Myocyte (in vitro differentiated cells): ENCODE measurements around the gene S100A12. TPM values are rescaled to one million over a fixed set of nuclear protein-coding genes. Genes with fewer than 3 reads are reported as not detected.
"Not testable (repeated sequence)": the region's sequence is repeated elsewhere in the genome, so short reads cannot be mapped to it uniquely, and the experiment has no call there.

ENCODE experiments used
- DNase-seq: peaks from one replicate; pipeline ENCODE4 v3.0.0-alpha.2; 2012; ENCODE audit warnings: low read depth
- total RNA-seq: library from RNA; depleted of rRNA; stranded (reverse); fragments of >200 nt; gene quantifications from 2 replicates; pipeline ENCODE4 v1.2.3, GENCODE V29; 2014

The S100A12 gene
- total RNA-seq, 1 donor from 2014 or later, result not detected

DNA sequence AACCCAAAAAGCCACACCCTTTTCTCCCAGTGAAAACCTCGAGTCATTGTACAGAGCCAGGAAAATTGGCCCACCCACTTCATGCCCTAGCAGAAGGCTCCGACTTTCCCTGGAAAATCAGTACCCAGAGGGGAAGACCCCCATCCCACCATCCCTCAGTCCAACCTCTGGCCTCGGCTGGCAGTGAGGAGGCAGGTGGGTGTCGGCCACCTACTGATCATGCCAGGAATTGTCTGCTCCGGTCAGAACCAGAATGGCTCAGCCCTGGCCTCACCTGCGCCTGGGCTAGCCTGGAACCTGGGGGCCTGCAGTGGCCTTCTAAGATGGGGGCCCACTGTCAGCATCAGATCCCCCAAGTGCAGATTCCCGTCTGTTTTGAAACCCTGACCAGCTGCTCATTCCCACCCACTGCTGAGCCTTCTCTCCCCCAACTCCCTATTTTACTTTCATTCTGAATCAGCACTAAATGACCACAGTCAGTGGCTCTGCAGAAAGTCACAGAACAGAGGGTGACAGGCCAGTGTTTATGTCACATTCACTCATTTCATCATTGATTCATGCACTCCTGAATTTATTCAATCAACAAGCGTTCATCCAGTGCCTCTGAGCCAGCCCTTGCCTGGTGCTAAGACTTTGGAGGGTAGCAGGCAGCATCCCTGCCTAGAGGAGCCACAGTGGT is 20.8 kb downstream of the S100A12 start:
- DNase-seq, result no peak

DNA sequence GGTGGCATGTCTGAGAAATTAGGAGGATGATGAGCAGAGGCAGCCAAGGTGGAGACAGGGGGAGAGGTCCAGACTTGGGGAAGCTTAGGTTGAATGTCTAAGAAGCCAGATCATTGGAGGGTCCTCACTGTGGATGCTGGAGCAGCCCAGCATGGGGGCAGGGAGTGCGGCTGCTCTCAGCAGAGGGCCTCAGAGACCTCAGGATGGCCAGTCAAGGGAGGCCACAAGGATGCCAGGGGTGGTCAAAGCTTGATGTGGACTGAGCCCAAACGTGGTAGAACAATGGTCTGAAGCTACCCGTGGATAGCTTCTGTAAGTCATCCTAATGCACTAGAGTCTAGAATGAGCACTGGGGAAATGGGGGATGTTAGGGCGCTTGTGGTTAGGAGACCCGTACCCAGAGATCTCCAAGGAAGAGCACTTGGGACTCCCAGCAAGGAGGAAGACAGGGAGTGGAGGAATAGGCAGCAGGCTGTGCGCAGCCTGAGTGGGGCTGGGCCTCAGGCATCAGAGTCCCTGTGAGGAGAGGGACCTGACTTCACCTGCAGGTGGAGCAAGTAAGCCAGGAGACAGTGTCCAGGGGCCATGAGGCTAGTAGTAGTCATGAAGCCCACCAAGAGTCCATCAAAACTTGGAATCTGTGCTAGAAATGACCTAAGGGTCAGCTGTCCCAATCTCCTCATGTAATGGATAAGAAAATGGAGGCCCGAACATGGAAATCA is 22.0 kb downstream of the S100A12 start:
- no peak for DNase-seq

DNA sequence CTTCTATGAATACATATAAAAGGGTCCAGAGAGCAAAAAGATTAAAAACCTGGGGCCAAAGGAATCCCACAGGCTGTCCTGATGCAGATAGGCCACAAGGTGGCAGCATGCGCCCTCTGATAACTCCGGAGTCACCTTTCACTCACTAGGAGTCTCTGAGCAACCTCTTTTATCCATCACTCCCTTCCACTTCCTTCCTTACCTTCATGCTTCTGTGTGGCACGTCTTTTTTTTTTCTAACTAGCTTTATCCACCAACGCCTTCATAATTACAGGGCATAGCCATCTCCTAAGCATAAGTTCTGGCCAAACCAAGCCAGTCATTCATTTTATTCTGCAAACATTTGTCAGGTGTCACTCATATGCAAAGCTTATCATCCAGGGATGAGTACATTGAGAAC is 22.9 kb downstream of the S100A12 start:
- peak; percentile 69 for DNase-seq

DNA sequence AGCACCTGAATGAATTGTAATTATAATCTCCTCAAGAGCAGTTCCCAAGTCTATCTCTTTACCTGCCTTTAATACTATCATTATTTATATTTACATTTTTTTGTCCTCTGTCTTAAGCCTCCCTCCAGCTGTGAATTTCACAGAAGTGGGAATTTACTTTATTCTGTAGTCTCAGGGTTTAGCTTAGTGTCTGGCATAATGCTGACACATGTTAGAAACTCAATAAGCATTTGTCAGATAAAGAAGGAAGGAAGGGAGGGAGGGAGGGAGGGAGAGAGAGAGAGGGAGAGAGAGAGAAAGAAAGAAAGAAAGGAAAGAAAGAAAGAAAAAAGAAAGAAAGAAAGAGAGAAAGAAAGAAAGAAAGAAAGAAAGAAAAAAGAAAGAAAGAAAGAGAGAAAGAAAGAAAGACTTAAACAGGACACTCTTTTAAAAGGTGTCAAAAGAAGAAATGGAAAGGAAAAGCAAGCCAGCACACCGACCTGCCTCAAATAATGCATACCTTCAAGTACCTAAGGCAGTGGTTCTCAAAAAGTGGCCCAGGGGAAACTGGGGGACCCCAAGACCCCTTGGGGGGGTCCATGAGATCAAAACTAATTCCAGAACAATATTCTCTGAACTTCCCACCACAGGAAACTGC is 25.0 kb downstream of the S100A12 start:
- DNase-seq, result no peak

DNA sequence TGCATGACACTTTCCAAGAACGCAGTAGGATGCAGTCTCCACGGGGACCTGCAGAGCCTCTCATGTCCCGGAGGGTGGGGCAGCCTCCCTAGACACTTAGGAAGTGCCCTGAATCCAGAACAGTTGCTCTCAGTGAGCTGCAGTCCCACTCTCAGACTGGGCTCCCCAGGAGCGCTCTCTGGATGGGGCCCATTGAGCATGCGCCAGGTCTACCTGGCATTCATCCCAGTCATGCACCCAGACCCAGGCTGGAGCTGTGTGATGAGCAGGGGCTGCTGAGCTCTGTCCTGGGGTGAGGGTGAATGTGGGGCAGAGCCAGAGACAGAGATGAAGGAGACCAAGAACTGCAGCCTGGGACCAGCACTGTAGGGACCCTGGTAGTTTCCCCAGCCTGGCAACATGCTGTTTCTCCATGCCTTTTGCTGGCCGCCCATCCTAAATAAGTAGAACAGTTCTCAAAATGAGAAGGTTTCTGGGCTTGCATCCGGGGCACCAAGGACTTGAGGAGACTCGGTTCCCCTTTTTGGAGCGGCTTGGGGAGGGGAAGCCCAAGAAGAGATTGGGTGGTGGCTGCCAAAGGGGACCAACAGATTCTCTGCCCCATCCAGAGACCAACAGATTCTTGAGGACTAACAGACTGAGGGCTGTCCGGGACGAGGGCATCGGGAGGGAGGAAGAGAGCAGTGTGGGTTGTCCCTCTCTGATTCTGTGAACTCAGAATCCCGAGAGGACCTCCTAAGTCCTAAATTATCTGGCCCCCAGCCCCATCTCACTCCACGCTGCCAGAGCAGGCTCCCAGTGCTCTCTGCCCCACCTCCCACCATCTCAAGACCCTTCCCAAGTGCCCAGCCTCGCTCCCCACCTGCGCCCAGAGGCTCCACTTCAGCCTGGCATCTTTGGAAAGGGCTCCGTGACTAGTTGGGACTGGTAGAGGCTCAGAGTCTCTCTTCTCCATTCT is 25.8 kb downstream of the S100A12 start:
- no peak for DNase-seq

DNA sequence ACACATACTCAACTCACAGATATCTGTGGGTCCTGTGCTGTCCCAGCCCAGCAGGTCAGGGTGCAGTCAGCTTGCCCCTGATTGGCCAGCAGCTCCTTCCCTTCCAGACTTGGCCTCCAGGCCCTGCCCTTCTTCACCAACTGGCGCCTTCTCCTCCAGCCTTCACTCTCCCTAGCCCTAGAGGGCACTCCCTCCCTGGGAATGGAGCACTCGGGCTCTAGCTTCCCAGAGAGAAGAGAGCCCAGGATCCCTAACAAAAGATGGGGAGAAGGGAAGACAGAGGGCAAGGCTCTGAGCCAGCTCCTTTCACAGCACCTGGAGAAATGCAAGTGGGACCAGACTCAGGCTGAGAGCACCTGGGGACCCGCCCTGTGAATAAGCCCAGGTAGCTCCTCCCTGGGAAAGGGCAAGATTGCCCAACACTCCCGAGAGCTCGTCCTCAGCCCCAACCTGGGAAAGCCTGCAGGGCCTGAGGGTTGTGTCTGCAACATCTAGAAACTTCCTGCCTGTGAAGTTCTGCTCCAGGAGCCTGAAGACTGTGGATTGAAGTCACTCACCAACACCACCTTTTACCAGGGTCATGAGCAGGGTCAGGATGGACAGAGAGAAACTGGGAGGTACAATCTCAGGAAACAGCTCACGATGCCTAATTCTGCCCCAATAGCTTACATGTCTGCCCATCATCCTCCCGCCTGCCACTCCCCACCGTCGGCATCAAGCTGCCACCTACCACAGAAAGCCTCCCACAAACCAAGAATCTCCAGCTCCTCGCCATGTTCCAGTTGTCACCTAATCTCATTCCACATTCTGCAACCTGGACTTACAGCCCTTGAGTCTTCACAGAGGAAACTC is 26.7 kb downstream of the S100A12 start, which contains the start of gene PGLYRP4:
TSS of gene PGLYRP4 (minus strand) at position 331 of the 852 bp plus-strand sequence. CDS start 909 bp downstream, outside the sequence.
- DNase-seq, result no peak

DNA sequence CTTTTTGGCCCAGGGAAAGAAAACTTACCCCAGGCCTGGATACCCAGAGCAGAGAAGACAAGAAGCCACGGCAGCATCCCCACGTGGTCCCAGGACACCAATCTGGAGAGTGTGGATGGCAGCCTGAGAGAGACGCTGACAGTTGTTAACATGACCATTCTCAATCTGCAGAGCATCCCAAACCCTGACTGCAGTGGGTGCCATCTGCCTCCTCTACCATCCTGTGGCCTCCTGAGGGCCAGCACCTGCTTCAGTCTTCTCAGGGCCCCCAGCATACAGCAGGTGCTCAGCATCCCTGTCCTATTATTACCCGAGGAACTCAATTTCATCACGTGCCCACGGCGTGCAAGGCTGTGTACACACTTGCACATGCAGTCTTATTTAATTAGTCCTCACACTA is 27.6 kb downstream of the S100A12 start:
- no peak for DNase-seq

DNA sequence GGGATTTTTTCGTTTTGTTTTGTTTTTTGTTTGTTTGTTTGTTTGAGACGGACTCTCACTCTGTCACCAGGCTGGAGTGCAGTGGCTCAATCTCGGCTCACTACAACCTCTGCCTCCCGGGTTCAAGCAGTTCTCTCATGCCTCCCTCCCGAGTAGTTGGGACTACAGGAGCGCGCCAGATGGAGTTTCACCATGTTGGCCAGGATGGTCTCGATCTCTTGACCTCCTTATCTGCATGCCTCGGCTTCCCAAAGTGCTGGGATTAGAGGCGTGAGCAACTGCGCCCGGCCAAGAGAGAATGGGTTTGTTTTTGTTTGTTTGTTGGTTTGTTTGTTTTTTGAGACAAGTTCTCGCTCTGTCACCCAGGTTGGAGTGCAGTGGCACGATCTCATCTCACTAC is 28.4 kb downstream of the S100A12 start:
- not testable (repeated sequence) for DNase-seq

DNA sequence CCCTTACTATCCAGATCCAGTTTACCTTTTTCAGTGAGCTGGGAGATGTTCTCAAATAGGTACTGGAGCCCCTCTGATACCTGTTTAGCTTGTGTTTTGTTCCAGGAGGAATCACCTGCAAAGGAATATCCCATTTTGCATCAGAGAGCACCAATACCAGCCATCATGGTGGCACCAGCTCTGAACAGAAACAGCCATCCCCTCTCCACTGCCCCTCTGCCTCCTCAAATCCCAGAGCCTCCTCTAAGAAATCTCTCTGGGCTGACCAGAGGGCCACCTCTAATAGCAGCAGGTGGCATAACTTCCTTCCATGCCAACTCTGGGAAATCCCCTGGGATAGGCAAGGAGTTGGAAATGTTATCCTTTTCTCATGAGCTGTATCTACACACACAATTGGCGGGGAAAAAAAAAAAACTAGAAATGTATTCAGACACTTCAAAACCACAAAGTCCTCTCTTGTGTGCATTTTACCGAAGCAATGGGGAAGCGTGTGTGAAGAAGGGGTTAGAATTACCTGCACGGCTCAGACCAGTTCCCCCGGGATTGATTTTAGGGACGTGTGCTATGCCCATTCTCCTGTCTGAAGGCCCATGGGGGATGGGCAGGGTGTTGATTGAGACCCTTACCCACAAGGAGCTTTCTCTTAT is 29.2 kb downstream of the S100A12 start:
- DNase-seq, result no peak

DNA sequence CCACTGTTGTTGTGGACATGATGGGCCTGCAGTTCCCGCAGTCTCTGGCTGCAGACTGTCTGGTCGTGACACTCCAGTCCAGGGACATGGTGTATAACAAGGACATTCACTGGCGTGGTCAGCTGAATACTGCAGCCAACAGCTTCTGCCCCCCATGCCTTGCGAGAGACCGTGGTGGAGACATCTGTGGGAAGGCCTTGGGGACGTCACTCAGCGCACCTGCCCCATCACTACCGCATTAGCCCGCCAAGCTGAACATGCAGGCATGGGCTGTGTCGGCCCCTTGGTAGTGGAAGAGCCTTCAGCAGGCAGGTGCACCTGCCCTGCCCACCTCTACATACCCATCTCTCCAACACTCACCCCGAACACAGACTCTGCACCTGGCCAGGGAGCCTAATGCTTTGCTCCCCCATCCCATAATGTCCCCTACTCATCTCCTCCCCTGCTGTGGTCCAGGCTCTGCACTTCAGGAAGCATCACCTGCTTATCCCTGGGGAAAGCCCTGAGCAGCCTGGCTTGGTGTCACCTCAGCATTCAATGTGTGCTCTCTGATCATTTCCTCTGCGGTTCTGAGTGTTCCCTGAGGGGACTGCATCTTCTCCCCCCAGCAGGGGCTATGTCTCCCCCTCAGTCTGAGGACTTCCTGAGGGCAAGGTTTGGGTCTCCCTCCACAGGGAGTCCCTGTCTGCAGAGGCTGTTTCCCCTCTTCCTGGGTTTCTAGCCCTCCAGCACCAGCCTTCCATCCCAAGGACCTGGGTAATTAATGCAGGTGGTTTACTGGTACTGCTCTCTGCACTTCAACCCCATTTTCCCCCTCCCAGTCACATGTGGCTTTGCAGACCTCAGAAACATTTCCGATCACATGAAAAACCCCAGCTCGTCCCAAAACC is 30.0 kb downstream of the S100A12 start:
- DNase-seq, result no peak

DNA sequence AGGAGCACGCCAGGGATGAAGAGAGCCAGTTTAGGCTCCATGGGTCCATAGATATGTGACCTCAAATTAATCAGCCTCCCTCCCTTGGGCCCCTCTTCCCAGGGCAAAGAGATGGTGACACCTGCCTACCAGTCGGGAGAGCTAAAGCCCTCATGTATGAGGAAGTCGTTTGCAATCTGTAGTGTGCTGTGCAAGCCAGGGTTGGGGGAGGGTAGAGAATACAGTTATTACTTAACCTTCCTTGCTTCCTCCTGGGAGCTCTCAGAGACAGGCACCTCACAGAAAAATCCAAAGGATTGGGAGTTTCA is 30.7 kb downstream of the S100A12 start:
- DNase-seq, result no peak

DNA sequence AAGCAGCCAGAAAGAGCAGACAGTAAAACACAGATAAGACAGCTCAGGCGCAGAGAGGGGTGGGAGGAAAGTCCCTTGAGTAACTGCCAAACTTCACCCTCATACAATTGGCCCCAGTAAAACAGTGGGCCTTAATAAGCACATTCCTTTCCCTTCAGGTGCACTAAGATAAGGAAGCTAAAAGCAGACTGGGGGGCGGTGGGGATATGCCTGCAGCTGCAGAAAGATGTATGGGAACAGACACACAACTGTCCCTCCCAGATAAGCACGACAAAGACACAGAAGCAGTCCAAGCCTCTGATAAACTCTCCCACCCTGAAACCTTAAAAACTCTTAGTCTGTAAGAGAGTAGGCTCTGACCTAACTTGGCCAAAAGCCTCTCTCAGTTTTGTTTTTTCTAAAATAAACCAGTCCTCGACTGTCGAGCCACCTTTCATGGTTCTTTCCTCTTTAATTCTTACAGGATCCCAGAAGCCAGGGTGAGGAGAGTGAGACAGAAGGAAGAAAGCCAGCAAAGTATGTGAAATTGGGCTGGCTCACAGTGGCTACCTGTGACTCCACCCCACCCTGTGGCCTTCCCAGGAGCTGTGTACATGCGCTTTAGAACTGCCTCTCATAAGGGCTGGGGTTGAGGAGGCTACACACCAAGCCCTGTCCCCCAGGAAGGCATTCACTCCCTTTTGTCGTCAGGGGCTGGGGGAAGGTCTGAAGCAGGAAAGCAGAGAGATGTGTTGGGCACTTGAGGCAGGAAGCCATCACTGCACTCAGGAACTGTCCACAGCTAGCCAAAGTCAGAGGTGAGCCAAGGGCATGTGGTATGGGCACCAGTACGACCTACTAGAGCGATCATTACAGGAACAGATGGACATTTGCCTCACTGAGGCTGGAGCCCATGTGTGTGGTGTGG is 31.4 kb downstream of the S100A12 start:
- no peak for DNase-seq

DNA sequence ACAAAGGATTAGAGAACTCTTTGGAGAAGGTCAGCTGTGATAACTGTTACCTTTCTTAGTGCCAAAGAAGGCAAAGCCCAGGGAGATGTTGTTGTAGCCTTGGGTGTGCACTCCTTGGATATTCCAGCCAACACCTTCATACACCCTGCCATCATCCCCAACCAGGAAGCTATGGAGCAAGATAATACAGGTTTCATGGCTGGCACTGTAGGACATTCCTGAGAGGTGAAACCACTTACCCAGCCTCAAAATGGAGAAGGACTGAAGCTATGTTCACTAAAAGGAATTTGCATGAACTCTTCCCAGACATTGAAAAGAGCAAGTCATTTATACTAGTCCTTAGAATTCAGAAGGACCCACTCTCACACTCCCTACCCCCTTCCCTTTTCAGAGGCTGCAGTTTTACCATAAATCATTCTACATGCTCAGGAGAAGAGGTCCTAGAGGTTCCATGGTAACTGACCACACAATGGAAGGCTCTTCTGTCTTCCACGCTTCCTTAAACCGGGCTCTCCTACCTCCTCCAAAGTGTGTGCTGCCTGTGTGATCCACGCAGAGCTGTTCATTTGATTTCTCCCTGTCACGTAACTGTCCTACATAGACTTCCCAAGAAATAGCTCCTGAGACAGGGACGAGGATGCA is 32.3 kb downstream of the S100A12 start:
- no peak for DNase-seq

DNA sequence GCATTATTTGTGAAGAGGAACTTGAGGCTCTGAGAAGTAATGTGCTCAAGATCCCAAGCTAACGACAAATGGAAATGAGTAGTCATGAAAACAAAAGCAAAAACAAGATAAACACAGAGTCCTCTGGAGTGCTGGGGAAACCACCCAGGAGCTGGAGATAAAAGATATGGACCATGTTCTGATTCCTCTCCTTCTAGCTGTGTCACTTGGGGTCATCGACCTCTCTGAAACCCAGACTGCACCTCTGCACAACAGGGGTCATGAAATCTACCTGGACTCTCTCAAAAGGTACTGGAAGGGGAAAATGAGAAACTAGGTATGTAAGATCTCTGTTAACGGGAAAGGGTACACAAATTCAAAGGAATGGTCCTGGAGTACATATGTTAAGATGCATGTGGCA is 33.2 kb downstream of the S100A12 start:
- no peak for DNase-seq

DNA sequence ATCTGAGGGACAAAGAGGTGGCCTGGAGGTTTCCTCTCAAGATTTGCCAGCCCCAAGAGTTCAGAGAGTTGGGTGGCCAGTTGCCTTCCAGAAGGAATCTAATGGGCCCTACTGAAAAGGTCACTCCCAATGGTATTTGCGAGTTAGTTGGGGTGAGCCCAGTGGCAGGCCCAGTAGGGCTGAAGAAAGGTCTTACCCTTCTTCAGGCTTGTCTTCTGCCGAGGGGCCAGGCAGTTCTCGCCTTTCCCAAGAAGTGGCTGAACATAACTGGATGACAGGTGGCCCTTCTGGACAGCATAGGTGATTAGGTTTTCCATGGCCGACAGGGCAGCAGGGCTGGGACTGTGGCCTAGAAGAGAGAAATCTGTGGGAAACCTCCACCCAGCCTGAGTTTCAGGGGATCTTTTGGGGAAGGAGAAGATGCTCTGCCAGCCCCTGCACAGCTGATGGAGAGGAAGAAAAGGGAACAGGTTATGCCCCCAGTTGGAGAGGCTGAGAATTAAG is 33.9 kb downstream of the S100A12 start:
- DNase-seq, result no peak

DNA sequence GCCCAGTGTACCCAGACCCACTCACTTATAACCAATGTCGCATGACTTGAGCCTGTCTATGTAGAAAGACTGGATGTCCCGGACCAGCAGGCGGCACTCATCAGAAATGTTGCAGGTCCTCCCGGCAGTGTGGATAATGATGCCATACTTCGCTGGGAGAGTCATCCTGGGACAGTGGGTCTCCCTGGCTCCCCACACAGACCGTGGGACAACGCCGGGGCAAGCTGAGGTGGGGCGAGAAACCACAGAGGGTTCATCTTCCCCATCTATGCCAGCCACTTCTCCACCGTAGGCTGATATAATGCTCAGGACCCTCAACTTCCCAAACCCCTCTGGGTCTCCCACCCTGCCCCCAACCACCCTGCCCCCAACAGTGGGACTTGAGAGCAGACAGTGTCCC is 35.1 kb downstream of the S100A12 start:
- DNase-seq, result no peak

DNA sequence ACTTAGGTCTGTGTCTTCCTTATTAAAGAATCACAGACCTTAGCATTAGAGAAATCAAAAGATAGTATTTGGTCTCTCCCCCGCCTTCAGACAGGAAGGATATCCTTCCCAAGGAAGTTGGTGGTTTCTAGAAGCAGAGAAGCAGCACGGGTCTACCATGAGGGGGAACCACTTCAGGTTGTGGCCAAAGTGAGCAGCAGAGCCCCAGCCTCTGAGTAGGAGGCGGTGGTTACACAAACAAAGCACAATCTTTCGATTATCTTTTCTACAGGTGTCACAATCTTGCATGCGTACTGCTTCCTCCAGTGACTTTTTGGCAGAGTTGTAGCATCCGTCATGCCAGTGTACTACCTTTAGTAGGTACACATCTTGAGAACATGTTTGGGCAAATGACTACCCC is 35.6 kb downstream of the S100A12 start:
- no peak for DNase-seq
